Tongue (tissue), 2 donors: ENCODE results near the gene DPPA5. TPM values are rescaled to one million over a fixed set of nuclear protein-coding genes. Genes with fewer than 3 reads are reported as not detected.
"Not testable (repeated sequence)": the region's sequence is repeated elsewhere in the genome, so short reads cannot be mapped to it uniquely, and the experiment has no call there.

Experiments used
- DNase-seq: peaks from one replicate; pipeline ENCODE4 v3.0.0-alpha.2; 2015
- total RNA-seq: library from RNA; depleted of rRNA; stranded (reverse); fragments of >200 nt; gene quantifications from one replicate; pipeline ENCODE4 v1.2.3, GENCODE V29; 2014

Gene DPPA5
- total RNA-seq, 1 donor from 2014 or later, result not detected

GRCh38 chr6:73364121-73364520, 10.0 kb upstream of the DPPA5 start:
- DNase-seq, result no peak

- no peak for DNase-seq
Measured at GRCh38 chr6:73363537-73363875, 9.4 kb upstream of the DPPA5 start.

GRCh38 chr6:73362869-73363536, 8.9 kb upstream of the DPPA5 start:
- DNase-seq, result no peak

GRCh38 chr6:73362358-73362757, 8.3 kb upstream of the DPPA5 start, which contains the start of gene KHDC3L:
Gene KHDC3L (plus strand): TSS chr6:73362658. CDS start chr6:73362730, 72 bp downstream.
- DNase-seq, result no peak

GRCh38 chr6:73349311-73349710, 4.8 kb downstream of the DPPA5 start:
- no peak for DNase-seq

GRCh38 chr6:73348550-73349204, 5.4 kb downstream of the DPPA5 start:
- DNase-seq, result no peak

GRCh38 chr6:73343164-73343563, 10.9 kb downstream of the DPPA5 start:
- DNase-seq, result no peak

GRCh38 chr6:73342174-73342573, 11.9 kb downstream of the DPPA5 start:
- DNase-seq, result no peak

GRCh38 chr6:73341335-73341734, 12.7 kb downstream of the DPPA5 start:
- DNase-seq, result no peak

- DNase-seq, result no peak
Measured at GRCh38 chr6:73340048-73340447, 14.0 kb downstream of the DPPA5 start.

GRCh38 chr6:73339340-73339739, 14.7 kb downstream of the DPPA5 start:
- DNase-seq, result no peak

GRCh38 chr6:73329201-73329600, 24.9 kb downstream of the DPPA5 start:
- no peak for DNase-seq

GRCh38 chr6:73328790-73329189, 25.3 kb downstream of the DPPA5 start:
- DNase-seq, result no peak

- no peak for DNase-seq
Measured at GRCh38 chr6:73325656-73326055, 28.4 kb downstream of the DPPA5 start.

- DNase-seq, result no peak
Measured at GRCh38 chr6:73323323-73323722, 30.8 kb downstream of the DPPA5 start.

- DNase-seq, result peak; percentile 11
Measured at GRCh38 chr6:73314577-73315492, 39.2 kb downstream of the DPPA5 start.

- DNase-seq, result not testable (repeated sequence)
Measured at GRCh38 chr6:73310503-73310845, 43.6 kb downstream of the DPPA5 start.

GRCh38 chr6:73309785-73310502, 44.1 kb downstream of the DPPA5 start:
- peak; percentile 74 for DNase-seq

GRCh38 chr6:73309535-73309784, 44.6 kb downstream of the DPPA5 start:
- peak; percentile 63 for DNase-seq

- DNase-seq, result no peak
Measured at GRCh38 chr6:73308712-73309534, 45.2 kb downstream of the DPPA5 start.

- DNase-seq, result not testable (repeated sequence)
Measured at GRCh38 chr6:73303773-73304172, 50.3 kb downstream of the DPPA5 start.
